Measurements from ENCODE around the gene PRAMEF17. TPM values are rescaled to one million over a fixed set of nuclear protein-coding genes. Genes with fewer than 3 reads are reported as not detected.
"Not testable (repeated sequence)": the region's sequence is repeated elsewhere in the genome, so short reads cannot be mapped to it uniquely, and the experiment has no call there.

The PRAMEF17 gene
- total RNA-seq = under 1 TPM in 1 of 4 donors, not detected in 3; 0.19 TPM

- H3K36me3 ChIP-seq, H3K9me3 ChIP-seq, H3K27ac ChIP-seq, H3K27me3 ChIP-seq, H3K4me3 ChIP-seq, H3K4me1 ChIP-seq, ATAC-seq: not testable (repeated sequence)
These were observed at the start of gene PRAMEF17 for GRCh38 chr1:13389332-13389731. Gene PRAMEF17, plus strand, starts transcription at chr1:13389632. Its CDS starts 26 bp downstream, at chr1:13389658.

GRCh38 chr1:13342496-13342895 lies 46.9 kb upstream of the PRAMEF17 start:
- H3K4me1 ChIP-seq, H3K27ac ChIP-seq, H3K9me3 ChIP-seq, ATAC-seq, H3K4me3 ChIP-seq, H3K36me3 ChIP-seq, H3K27me3 ChIP-seq: not testable (repeated sequence)
- WGBS, 2 donors (ENCODE audit: low coverage in 1 of 2) = 43 to 100% methylated on average over 1 of the region's 8 CpGs

GRCh38 chr1:13347034-13347433 lies 42.4 kb upstream of the PRAMEF17 start, which contains the start of gene PRAMEF14:
Gene PRAMEF14, minus strand, starts transcription at chr1:13347134. Its CDS starts 1,820 bp downstream, at chr1:13345314.
- H3K27ac ChIP-seq, ATAC-seq, H3K4me1 ChIP-seq, H3K4me3 ChIP-seq, H3K9me3 ChIP-seq, H3K27me3 ChIP-seq, H3K36me3 ChIP-seq: not testable (repeated sequence)
- WGBS, 2 donors (ENCODE audit: low coverage in 1 of 2) = 71% methylated on average over 4 of the region's 7 CpGs; no CpG with 5 or more reads in 1 of the 2 donors

GRCh38 chr1:13353476-13353875 lies 36.0 kb upstream of the PRAMEF17 start:
- not testable (repeated sequence) for H3K27me3 ChIP-seq, H3K4me3 ChIP-seq, H3K27ac ChIP-seq, H3K4me1 ChIP-seq, H3K36me3 ChIP-seq, ATAC-seq
- 89% methylated on average over 2 of the region's 8 CpGs; no CpG with 5 or more reads in 1 of the 2 donors for WGBS, 2 donors (ENCODE audit: low coverage in 1 of 2)
- H3K9me3 ChIP-seq = peaks cover 0 to 15% (median 0%) of the 10 kb centered on the region in 3 donors

- not testable (repeated sequence) for H3K36me3 ChIP-seq, H3K27me3 ChIP-seq, ATAC-seq, H3K27ac ChIP-seq, H3K4me3 ChIP-seq, H3K4me1 ChIP-seq
- peaks cover 0 to 15% (median 0%) of the 10 kb centered on the region in 3 donors for H3K9me3 ChIP-seq
- WGBS, 2 donors (ENCODE audit: low coverage in 1 of 2) = no CpG with 5 or more reads among the region's 9 CpGs
These were observed 35.0 kb upstream of the PRAMEF17 start for GRCh38 chr1:13354475-13354874.

- H3K9me3 ChIP-seq = peaks cover 0 to 15% (median 0%) of the 10 kb centered on the region in 3 donors
- not testable (repeated sequence) for H3K27me3 ChIP-seq, H3K27ac ChIP-seq, H3K36me3 ChIP-seq, H3K4me1 ChIP-seq, H3K4me3 ChIP-seq, ATAC-seq
- peak; percentile 12 to 64 (median 58) for TF ChIP-seq CTCF (IDR thresholded peaks at IDR 0.05)
- WGBS, 2 donors (ENCODE audit: low coverage in 1 of 2) = 8 to 20% methylated on average over 1 to 5 of the region's 5 CpGs
These were observed 32.7 kb upstream of the PRAMEF17 start for GRCh38 chr1:13356774-13357173.

GRCh38 chr1:13362364-13362763 lies 27.1 kb upstream of the PRAMEF17 start:
- H3K36me3 ChIP-seq, H3K4me1 ChIP-seq, H3K27ac ChIP-seq, H3K4me3 ChIP-seq, H3K27me3 ChIP-seq, H3K9me3 ChIP-seq, ATAC-seq: not testable (repeated sequence)
- WGBS, 2 donors (ENCODE audit: low coverage in 1 of 2) = no CpG with 5 or more reads among the region's 7 CpGs

- not testable (repeated sequence) for H3K36me3 ChIP-seq, ATAC-seq, H3K27ac ChIP-seq, H3K4me3 ChIP-seq, H3K9me3 ChIP-seq, H3K4me1 ChIP-seq, H3K27me3 ChIP-seq
- no CpG with 5 or more reads among the region's 4 CpGs for WGBS, 2 donors (ENCODE audit: low coverage in 1 of 2)
These were observed 24.5 kb upstream of the PRAMEF17 start for GRCh38 chr1:13364928-13365327.

GRCh38 chr1:13366536-13366935 lies 22.9 kb upstream of the PRAMEF17 start:
- H3K27ac ChIP-seq, H3K36me3 ChIP-seq, ATAC-seq, H3K9me3 ChIP-seq, H3K27me3 ChIP-seq, H3K4me1 ChIP-seq, H3K4me3 ChIP-seq: not testable (repeated sequence)
- 88 to 96% methylated on average over 3 of the region's 3 CpGs for WGBS, 2 donors (ENCODE audit: low coverage in 1 of 2)

GRCh38 chr1:13368544-13368943 lies 20.9 kb upstream of the PRAMEF17 start:
- WGBS, 2 donors (ENCODE audit: low coverage in 1 of 2) = 65 to 88% methylated on average over 2 of the region's 4 CpGs
- not testable (repeated sequence) for H3K9me3 ChIP-seq, H3K4me3 ChIP-seq, H3K27ac ChIP-seq, H3K36me3 ChIP-seq, H3K4me1 ChIP-seq, H3K27me3 ChIP-seq, ATAC-seq

- 96 to 100% methylated on average over 1 to 2 of the region's 3 CpGs for WGBS, 2 donors (ENCODE audit: low coverage in 1 of 2)
- H3K9me3 ChIP-seq, H3K27ac ChIP-seq, H3K36me3 ChIP-seq, ATAC-seq, H3K4me3 ChIP-seq, H3K27me3 ChIP-seq, H3K4me1 ChIP-seq: not testable (repeated sequence)
These were observed 10.4 kb upstream of the PRAMEF17 start for GRCh38 chr1:13378983-13379382.

- WGBS, 2 donors (ENCODE audit: low coverage in 1 of 2) = no CpG with 5 or more reads among the region's 3 CpGs
- not testable (repeated sequence) for H3K4me1 ChIP-seq, H3K36me3 ChIP-seq, ATAC-seq, H3K27me3 ChIP-seq, H3K4me3 ChIP-seq, H3K9me3 ChIP-seq, H3K27ac ChIP-seq
These were observed 9.1 kb upstream of the PRAMEF17 start for GRCh38 chr1:13380380-13380779.

GRCh38 chr1:13393004-13393403 lies 3.6 kb downstream of the PRAMEF17 start:
- not testable (repeated sequence) for H3K4me3 ChIP-seq, H3K27ac ChIP-seq, ATAC-seq, H3K36me3 ChIP-seq, H3K9me3 ChIP-seq, H3K27me3 ChIP-seq, H3K4me1 ChIP-seq
- 66 to 83% methylated on average over 1 to 4 of the region's 7 CpGs for WGBS, 2 donors (ENCODE audit: low coverage in 1 of 2)
